IPS DF 19.7 (cell line): ENCODE results near the gene PRRT2.

Source experiments
- DNase-seq: peaks from one replicate; pipeline ENCODE4 v3.0.0-alpha.2; 2013; ENCODE audit warnings: low read depth, low spot score

PRRT2 gene

GRCh38 chr16:29811170-29811895, 660 bp upstream of the PRRT2 start:
- DNase-seq: peak; percentile 88

GRCh38 chr16:29812754-29813643, 1.0 kb downstream of the PRRT2 start:
- no peak for DNase-seq

DNA sequence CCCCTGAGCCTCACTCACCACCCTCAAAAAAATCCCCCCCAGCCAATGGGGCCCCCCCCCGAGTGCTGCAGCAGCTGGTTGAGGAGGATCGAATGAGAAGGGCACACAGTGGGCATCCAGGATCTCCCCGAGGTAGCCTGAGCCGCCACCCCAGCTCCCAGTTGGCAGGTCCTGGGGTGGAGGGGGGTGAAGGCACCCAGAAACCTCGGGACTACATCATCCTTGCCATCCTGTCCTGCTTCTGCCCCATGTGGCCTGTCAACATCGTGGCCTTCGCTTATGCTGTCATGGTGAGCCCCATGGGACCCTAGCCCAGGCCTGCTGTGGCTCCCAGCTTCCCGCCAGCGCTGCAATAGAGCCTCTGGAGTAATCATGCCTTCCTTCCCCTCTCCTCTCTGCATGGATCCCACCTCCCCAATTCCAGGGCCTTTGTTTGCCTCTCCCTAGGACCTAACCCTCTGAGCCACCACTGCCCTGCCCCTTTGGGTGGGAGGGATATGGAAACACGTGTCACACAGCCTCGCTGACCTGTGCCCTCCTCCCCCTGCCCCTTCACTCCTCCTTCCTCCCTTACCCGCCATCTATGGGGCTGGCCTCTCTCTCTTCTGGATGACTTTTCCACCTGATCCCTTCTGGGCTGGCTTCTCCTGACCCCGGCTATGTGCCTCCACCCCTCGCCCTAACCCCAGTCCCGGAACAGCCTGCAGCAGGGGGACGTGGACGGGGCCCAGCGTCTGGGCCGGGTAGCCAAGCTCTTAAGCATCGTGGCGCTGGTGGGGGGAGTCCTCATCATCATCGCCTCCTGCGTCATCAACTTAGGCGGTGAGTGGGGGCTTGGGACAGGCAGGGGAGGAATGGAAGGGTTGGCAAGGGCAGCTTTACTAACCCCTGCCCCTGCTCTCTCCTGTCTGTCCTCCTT, 1.9 kb downstream of the PRRT2 start:
- no peak for DNase-seq

GRCh38 chr16:29814592-29814991, 2.6 kb downstream of the PRRT2 start:
- no peak for DNase-seq

GRCh38 chr16:29815032-29815721, 3.2 kb downstream of the PRRT2 start:
- no peak for DNase-seq

- peak; percentile 98 for DNase-seq
These were observed 4.0 kb downstream of the PRRT2 start, which contains the start of gene PAGR1 for GRCh38 chr16:29815793-29816693. PAGR1 (plus strand) TSS chr16:29816152; CDS start chr16:29816526, 374 bp downstream.

DNA sequence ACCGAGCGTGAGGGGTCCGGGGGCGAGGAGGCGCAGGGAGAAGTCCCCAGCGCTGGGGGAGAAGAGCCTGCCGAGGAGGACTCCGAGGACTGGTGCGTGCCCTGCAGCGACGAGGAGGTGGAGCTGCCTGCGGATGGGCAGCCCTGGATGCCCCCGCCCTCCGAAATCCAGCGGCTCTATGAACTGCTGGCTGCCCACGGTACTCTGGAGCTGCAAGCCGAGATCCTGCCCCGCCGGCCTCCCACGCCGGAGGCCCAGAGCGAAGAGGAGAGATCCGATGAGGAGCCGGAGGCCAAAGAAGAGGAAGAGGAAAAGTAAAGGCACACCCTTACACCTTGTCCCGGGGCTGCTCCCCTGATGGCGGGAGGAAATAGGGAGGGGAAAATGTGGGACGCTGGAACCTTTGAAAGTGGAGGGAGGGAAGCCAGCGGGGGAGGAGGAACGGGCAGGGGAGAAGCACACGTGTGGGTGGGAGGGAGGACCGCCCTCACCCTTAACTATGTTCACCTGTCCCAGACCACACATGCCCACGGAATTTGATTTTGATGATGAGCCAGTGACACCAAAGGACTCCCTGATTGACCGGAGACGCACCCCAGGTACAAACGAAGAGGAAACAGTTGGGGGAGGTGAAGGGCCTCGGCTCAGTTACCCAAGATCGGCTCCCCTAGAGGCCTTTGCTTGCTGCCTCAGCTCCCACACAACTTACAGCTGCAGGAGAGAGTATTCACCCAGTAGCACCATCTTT, 4.9 kb downstream of the PRRT2 start:
- no peak for DNase-seq

- no peak for DNase-seq
These were observed 6.1 kb downstream of the PRRT2 start for GRCh38 chr16:29818082-29818481.

GRCh38 chr16:29819506-29819905, 7.5 kb downstream of the PRRT2 start:
- DNase-seq: no peak

GRCh38 chr16:29820271-29820701, 8.3 kb downstream of the PRRT2 start, which contains the start of gene MVP:
MVP (plus strand) TSS chr16:29820462; CDS start chr16:29830550, 10,088 bp downstream.
- no peak for DNase-seq

DNA sequence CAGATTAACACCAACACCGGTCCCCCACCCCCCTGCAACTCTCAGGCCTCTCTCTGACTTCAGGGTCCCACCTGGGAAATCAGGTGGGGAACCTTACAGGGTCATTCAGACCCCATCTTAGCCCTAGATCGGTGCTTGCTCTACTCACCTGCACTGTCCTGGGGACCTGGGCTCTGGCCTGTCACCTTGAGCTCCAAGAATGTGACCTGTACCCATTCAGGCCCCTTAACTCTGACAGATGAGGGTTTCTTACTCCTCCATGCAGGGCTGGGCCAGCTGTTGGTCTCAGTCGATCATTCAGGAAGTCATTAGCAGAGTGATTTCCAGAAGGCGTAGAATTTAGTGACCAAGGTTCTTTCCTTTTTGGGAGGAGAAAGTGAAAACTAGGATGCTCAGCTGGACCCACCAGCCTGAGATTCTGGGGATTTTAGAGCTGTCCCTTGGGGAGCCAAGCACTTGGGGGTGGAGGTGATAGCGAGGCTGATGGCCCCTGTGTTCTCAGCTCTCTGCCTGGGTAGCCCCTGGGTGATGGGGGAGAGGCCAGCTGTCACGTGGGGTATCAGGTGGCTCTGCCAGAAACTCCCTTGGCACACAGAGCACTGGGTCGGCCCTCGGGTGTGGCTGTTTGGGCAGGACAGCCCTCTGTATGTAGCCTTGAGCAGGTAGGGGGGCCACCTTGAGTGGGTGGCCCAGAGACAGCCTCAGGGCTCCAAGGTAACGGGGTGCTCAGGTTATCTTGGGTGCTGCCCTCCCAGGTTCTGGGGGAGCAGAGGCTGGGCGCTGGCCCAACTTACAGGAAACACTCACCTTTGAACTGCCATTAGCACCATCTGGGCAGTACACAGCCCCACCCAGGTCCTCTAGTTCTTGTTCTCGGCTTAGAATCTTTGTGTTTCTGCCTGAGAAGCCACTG, 9.0 kb downstream of the PRRT2 start:
- no peak for DNase-seq

DNA sequence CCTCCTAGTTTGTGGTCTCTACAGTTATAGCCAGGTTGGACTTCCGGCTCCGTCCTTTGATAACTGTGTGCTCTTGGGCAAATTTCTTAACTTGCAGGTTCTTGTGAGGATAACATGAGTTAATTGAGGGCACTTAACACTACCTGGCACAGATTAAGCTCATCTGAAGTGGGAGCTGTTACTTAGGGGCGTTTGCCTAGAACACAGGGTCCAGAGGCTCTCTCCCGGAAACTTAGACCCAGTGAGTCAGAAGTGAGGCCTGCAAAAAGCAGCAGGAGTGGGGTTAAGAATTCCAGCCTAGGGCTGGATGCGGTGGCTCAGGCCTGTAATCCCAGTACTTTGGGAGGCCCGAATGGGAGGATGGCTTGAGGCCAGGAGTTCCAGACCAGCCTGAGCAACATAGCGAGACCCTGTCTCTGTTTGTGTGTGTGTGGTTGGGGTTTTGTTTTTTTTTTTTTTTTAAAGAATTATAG, 9.7 kb downstream of the PRRT2 start:
- no peak for DNase-seq

GRCh38 chr16:29824589-29825144, 12.7 kb downstream of the PRRT2 start:
- DNase-seq: no peak

DNA sequence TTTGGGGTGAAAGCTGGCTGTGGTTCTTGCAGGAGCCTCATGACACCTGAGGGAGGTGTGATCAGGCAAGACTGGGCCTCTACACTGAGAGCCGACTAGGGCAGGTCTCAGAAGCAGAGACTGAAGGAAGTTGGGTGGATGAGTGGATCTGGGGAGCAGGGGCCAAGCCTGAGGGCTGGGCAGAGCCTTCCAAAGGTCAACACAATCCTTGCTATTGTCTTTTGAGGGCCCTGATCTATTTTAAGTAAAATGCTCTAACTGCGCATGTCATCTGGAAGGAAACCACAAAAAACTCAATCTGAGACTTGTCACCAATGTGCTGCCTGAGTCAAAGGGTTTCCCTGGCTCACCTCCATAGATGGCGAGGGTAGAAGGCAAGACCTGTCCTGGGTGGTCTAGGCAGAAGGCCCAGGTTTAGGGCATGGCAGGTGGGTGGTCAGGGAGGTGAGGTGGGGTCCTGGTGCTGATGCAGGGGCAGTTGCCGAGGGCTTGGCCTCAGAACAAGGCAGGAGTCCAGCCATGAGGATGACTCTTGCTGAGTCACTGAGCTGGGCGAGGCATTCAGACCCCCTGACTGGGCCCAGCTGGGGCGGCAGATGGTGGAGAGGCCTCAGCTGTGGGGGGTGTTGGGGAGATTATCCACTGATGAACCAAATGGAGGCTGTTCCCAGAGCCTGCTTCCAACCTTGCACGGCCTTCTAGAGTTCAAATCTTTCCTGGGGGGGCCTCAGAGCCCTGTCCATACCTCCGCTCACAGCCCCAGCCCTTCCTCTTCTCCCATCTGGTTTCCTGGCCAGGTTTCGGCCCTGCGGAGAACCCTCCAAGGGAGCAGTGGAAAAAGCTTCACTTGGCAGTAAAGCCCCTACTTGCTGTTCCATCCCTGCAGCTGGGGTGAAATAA, 13.4 kb downstream of the PRRT2 start:
- no peak for DNase-seq

- DNase-seq: no peak
These were observed 14.3 kb downstream of the PRRT2 start for GRCh38 chr16:29826342-29826695.

GRCh38 chr16:29830774-29831173, 18.8 kb downstream of the PRRT2 start:
- DNase-seq: no peak

DNA sequence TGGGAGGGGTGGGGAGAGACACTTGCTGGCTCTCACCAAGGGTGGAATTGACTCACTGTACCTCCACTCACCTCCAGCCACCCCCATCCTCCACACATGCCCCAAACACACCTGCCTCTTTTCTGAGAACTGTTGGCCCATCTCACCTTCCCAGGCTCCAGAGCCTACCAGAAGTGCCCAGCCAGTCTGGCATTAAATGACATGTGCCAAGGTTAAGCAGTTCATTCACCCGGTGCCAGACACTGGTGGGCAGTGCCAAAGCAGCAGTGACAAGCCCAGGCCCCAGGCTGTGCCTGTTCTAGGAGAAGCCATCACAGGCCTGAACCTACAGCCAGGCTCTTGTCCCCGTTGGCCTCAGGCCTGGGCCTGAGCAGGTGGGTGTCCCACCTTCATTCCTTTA, 19.5 kb downstream of the PRRT2 start:
- DNase-seq: no peak
